Upper lobe of left lung (tissue), 4 donors: Measurements from ENCODE around the gene PID1.

Source experiments
- POLR2AphosphoS5 ChIP-seq, 2 donors: sonication (generic); formaldehyde crosslinking; IDR thresholded peaks; one replicate each; pipeline ENCODE4 v1.5.1; 2017; ENCODE audit warnings: antibody characterized with exemption in 2 of 2
- TF ChIP-seq, protein P1 (sequence below), 6 experiments: fragments of 450-650 bp in 4 of 6; fragments of 200-600 bp in 2 of 6; sonication (generic) in 2 of 6; IDR thresholded peaks; one replicate each; pipeline ENCODE4 v1.5.1; 2016 to 2019; ENCODE audit warnings: antibody characterized with exemption in 6 of 6

DNA sequence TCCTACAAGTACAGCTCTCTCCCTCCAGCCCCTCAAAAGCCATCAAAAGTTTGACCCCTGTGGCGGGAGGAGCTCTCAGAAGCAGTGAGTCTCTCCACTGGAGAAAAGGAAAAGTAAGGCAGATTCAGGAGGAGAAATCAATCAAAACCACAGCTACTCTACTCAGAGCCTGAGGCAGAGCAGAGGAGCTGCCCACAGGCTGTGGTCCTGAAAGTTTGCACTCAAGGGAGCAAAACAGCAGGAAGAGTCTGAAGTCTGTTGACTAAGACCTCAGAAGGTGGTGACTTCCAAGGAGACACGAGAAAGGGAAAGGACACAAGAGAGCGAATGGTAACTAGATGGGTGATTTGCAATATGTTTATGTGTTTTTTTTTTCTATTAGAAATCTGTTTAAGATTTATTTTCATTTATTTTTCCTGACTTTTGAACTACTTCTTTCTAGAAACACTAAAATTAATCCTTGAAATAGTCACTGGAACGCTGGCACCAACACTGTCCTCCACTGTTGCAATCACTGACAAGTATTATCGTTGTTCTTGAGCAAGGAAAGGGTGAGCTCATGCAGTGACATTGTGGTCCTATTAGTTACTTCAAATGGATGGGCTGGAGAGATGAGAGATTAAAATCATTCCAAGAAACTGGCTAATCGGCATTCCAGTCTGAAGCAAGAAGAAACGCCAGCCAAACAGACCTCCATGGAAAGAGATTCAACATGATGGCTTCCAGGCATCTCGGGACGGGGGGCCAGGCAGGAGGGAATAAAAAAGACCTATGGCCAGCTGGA, 35.8 kb downstream of the PID1 start:
- TF ChIP-seq POLR2AphosphoS5 (IDR thresholded peaks at IDR 0.05): no peak
- TF ChIP-seq, protein P1, sequence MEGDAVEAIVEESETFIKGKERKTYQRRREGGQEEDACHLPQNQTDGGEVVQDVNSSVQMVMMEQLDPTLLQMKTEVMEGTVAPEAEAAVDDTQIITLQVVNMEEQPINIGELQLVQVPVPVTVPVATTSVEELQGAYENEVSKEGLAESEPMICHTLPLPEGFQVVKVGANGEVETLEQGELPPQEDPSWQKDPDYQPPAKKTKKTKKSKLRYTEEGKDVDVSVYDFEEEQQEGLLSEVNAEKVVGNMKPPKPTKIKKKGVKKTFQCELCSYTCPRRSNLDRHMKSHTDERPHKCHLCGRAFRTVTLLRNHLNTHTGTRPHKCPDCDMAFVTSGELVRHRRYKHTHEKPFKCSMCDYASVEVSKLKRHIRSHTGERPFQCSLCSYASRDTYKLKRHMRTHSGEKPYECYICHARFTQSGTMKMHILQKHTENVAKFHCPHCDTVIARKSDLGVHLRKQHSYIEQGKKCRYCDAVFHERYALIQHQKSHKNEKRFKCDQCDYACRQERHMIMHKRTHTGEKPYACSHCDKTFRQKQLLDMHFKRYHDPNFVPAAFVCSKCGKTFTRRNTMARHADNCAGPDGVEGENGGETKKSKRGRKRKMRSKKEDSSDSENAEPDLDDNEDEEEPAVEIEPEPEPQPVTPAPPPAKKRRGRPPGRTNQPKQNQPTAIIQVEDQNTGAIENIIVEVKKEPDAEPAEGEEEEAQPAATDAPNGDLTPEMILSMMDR (IDR thresholded peaks at IDR 0.05): no peak
